EL (cell line): ENCODE data around the gene PCSK1N.

Experiments
- DNase-seq: peaks from one replicate; pipeline ENCODE4 v3.0.0-alpha.2; 2016

Gene PCSK1N

GRCh38 chrX:48787505-48788443 lies 47.6 kb downstream of the PCSK1N start:
- no peak for DNase-seq

GRCh38 chrX:48786825-48787504 lies 48.4 kb downstream of the PCSK1N start:
- DNase-seq: no peak

GRCh38 chrX:48786341-48786800 lies 49.0 kb downstream of the PCSK1N start, which contains the start of gene GATA1:
TSS of gene GATA1 (plus strand) at chrX:48786590. CDS start at chrX:48791110, 4,520 bp downstream.
- DNase-seq: no peak

- no peak for DNase-seq
Measured at GRCh38 chrX:48785540-48786214, 49.7 kb downstream of the PCSK1N start.

- DNase-seq: no peak
Measured at GRCh38 chrX:48785186-48785539, 50.2 kb downstream of the PCSK1N start.

GRCh38 chrX:48784726-48785125 lies 50.7 kb downstream of the PCSK1N start:
- DNase-seq: no peak

- no peak for DNase-seq
Measured at GRCh38 chrX:48782795-48783194, 52.6 kb downstream of the PCSK1N start.

- DNase-seq: no peak
Measured at GRCh38 chrX:48782216-48782615, 53.2 kb downstream of the PCSK1N start.

- DNase-seq: no peak
Measured at GRCh38 chrX:48781705-48782104, 53.7 kb downstream of the PCSK1N start.
